Ectodermal cell (in vitro differentiated cells): ENCODE measurements around the gene LEMD2.

Source experiments
- H3K27ac ChIP-seq: 2 replicates; pipeline ENCODE4 v1.7.0; 2013; ENCODE audit warnings: mild to moderate bottlenecking, low read depth, low read length; ENCODE audit not compliant: insufficient read depth, poor library complexity, severe bottlenecking
- H3K27me3 ChIP-seq: 2 replicates; pipeline ENCODE4 v1.7.0; 2013; ENCODE audit warnings: mild to moderate bottlenecking, low read length; ENCODE audit not compliant: insufficient read depth, control insufficient read depth, poor library complexity, severe bottlenecking
- H3K36me3 ChIP-seq: one replicate; pipeline ENCODE4 v1.7.0; 2013; ENCODE audit warnings: low read length; ENCODE audit not compliant: control insufficient read depth, insufficient read depth
- H3K4me1 ChIP-seq: one replicate; pipeline ENCODE4 v1.7.0; 2013; ENCODE audit warnings: low read length; ENCODE audit not compliant: control insufficient read depth, insufficient read depth
- H3K4me3 ChIP-seq: 2 replicates; pipeline ENCODE4 v1.7.0; 2013; ENCODE audit warnings: low read depth, low read length, control low read depth; ENCODE audit not compliant: insufficient read depth
- H3K9me3 ChIP-seq: 2 replicates; pipeline ENCODE4 v1.7.0; 2013; ENCODE audit warnings: mild to moderate bottlenecking, low read length, moderate library complexity; ENCODE audit not compliant: control insufficient read depth
- WGBS, 2 experiments: methylation state at CpG; one replicate each; pipeline ENCODE4 v1.1.7; 2013; ENCODE audit warnings: missing lambda C conversion rate in 2 of 2; 5-methylcytosine and 5-hydroxymethylcytosine counted together

LEMD2 gene

DNA sequence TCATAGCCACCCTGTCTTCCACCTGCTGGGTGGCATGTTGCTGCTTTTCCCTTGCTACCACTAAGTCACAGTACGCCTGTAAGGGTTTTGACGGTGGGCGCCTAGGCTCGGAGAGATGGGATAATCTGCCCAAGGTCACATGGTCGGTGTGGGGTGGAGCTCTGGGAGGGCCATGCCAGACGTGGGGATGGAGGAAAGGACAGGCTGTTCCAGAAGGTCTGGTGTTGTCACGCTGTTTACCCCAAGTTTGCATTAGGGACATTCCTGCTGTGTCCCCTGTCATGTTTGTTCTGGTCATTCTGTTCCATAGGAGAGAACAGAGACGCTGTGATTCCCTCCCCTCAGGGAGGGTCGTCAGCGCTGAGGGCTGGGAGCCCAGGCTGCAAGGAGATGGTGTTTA lies 58.3 kb downstream of the LEMD2 start:
- WGBS, 2 experiments: 77 to 78% methylated on average over 10 of the region's 10 CpGs
- H3K27me3 ChIP-seq: no peaks in the 10 kb centered on the region
- H3K27ac ChIP-seq: no peak overlapping the region
- H3K9me3 ChIP-seq: no peaks in the 10 kb centered on the region
- no peaks in the 10 kb centered on the region for H3K4me1 ChIP-seq
- no peak overlapping the region for H3K4me3 ChIP-seq
- no peaks in the 10 kb centered on the region for H3K36me3 ChIP-seq

DNA sequence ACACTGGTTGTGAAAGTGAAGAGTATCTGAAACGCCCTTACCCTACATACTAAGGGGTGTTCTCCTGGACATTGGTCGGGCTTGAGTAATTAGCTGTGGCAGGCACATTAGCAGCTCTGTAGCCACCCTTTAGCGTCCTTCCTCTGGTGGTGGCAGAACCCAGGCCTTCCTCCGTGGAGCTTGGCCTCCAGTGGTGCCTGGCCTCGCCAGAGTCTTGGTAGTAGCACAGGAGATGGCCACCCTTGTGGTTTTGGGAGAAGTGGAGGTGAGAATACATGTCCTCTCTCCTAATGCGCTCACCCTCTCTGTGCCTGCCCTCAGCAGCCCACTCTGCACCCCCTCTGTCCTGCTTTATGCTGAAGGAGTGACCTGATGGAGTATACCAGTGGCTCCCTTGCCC lies 59.9 kb downstream of the LEMD2 start:
- WGBS, 2 experiments: 93 to 97% methylated on average over 6 of the region's 6 CpGs
- Histone ChIP-seq H3K9me3 (no peaks in the 10 kb centered on the region), H3K27me3 (no peaks in the 10 kb centered on the region), H3K27ac (no peak overlapping the region), H3K36me3 (no peaks in the 10 kb centered on the region), H3K4me1 (no peaks in the 10 kb centered on the region), H3K4me3 (no peak overlapping the region)

DNA sequence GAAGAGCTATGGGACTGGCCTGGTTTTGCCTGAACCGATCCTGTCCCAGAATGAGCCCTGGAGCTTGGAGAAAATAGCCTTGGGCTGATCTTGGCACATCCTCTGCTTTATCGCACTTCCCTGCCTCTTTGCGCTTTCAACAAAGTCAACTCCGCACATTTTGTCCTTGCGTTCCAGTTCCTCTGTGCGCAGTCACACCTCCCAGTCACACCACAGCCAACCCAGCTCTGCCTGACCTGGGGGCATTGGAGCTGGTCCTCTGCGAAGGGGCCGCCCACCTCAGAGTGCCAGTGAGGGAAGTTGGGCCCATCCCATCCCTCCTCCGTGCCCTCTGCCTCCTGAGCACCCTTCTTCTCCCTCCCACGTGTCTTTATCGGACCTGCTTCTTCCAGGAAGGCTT lies 60.5 kb downstream of the LEMD2 start:
- no peaks in the 10 kb centered on the region for H3K27me3 ChIP-seq
- no peaks in the 10 kb centered on the region for H3K9me3 ChIP-seq
- no peaks in the 10 kb centered on the region for H3K36me3 ChIP-seq
- no peaks in the 10 kb centered on the region for H3K4me1 ChIP-seq
- H3K27ac ChIP-seq: no peak overlapping the region
- WGBS, 2 experiments: 95 to 96% methylated on average over 11 of the region's 11 CpGs
- no peak overlapping the region for H3K4me3 ChIP-seq

DNA sequence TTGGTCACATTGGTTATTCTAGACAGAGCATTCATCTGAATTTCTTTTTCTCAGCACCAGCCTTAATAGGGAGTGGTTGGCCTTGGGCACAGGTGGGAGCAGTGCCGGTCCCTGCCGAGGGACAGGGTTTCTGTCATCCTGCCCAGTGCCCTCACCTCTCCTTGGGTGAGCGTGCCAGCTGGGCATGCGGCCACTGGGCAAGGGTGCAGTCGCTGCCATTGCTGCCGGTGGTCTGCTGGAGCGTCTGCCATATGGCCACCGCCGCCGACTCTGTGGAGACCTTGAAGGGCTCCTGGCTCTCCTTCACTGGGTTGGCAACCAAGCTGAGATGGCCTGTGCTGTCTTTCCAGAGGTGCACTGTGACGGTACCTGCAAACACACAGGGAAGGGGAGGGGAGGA lies 61.0 kb downstream of the LEMD2 start:
- 91 to 96% methylated on average over 11 of the region's 11 CpGs for WGBS, 2 experiments
- Histone ChIP-seq H3K27ac (no peak overlapping the region), H3K4me3 (no peak overlapping the region), H3K36me3 (no peaks in the 10 kb centered on the region), H3K4me1 (no peaks in the 10 kb centered on the region), H3K9me3 (no peaks in the 10 kb centered on the region), H3K27me3 (no peaks in the 10 kb centered on the region)

DNA sequence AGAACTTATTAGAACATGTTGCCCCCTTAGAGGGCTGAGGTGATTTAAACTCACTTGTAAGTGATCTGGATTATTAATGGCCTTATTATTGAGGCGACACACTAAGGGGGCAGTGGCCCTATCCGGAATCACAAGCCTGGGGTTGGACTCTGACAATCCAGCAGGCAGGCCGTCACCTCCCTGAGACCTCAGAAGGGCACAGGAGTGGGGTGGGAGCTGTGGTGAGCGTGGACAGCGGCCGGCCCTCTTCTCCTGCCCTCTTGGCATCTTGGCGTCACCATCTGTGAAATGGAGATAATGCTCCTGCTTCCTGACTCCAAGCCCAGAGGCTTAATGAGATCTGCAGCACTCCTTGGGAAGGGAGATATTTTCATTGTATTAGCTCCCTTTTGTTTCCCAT lies 61.8 kb downstream of the LEMD2 start:
- Histone ChIP-seq H3K9me3 (no peaks in the 10 kb centered on the region), H3K27ac (no peak overlapping the region), H3K4me3 (no peak overlapping the region), H3K4me1 (no peaks in the 10 kb centered on the region), H3K36me3 (no peaks in the 10 kb centered on the region), H3K27me3 (no peaks in the 10 kb centered on the region)
- WGBS, 2 experiments: 94 to 95% methylated on average over 7 of the region's 7 CpGs

DNA sequence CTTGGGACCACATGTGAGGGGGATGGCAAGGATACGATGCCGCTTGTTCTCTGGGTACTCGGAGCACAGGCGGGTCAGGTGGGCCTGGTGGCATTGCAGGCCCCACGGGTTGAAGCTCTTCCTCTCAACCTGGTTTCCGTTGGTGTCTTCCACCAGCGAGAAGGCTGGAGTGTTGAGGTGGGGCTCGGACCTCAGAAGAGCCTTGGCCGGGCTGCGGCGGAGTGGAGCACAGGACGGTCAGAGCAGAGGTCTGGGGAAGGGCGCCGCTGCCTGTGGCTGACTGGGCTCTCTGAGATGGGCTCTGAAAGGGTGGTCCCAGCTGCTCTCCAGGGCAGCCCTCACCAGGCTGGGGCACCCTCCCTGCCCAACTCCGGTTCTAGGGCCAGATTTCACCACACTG lies 62.2 kb downstream of the LEMD2 start:
- Histone ChIP-seq H3K36me3 (no peaks in the 10 kb centered on the region), H3K9me3 (no peaks in the 10 kb centered on the region), H3K27me3 (no peaks in the 10 kb centered on the region), H3K27ac (no peak overlapping the region), H3K4me3 (no peak overlapping the region), H3K4me1 (no peaks in the 10 kb centered on the region)
- 95 to 97% methylated on average over 15 of the region's 15 CpGs for WGBS, 2 experiments

DNA sequence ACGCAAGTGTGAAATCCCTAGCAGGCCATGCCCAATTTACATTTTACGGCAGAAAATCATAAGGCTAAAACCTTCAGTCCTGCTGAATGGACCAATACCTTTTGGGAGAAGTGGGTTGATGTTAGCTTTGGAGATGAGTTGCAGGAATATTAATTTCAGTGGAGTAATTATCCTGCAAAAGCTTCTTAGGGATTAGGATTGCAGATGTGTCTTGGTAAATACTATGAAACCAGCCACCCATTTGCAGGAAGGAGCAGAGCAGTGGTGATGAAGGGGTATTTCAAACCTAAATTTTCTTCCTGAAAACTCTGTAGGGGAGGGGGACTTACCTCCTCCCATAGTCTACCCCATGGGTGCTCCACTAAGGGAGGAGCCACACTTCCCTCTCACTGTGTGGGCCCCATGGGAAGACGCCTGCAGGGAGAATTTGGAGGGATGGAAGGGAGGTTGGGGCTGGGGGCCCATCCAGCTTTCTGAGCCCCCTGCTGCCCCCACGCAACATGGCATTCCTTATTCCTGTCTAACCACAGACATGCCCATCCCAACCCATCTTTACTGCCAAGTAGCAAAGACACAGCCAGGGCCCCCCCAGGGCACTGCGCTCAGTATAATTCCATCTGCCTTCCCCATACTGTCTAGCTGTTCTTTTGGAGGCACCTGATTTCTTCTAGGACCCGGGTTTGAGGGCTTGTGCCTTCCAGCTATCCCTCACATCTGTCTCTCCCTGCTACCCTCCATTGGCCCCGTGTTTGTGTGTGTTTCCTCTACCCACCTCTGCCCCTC lies 62.8 kb downstream of the LEMD2 start:
- no peaks in the 10 kb centered on the region for H3K27me3 ChIP-seq
- WGBS, 2 experiments: 86% methylated on average over 7 of the region's 7 CpGs

DNA sequence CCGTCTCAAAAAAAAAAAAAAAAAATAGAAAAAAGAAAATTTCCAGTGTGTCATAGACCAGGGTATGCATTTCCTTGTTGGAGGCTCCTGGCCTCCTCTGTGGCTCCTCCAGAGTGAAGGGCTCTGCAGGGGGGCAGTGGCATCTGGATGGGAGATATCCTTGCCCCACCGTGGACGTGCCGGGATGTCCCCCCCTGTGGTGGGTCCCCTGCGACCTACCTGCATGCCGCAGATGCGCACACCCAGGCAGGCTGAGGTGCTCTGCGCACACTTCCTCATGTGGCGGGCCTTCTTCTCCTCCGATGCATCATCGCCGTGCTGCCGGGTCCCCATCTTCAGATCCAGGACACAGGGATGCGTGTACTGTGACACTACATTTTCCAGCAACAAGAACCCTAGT lies 63.7 kb downstream of the LEMD2 start:
- Histone ChIP-seq H3K4me3 (no peak overlapping the region), H3K36me3 (no peaks in the 10 kb centered on the region), H3K4me1 (no peaks in the 10 kb centered on the region), H3K27me3 (no peaks in the 10 kb centered on the region), H3K9me3 (no peaks in the 10 kb centered on the region), H3K27ac (no peak overlapping the region)
- WGBS, 2 experiments: 88 to 94% methylated on average over 14 of the region's 14 CpGs

More for the DNA sequence above, 62.8 kb downstream of the LEMD2 start:
- H3K36me3 ChIP-seq: no peaks in the 10 kb centered on the region
- no peaks in the 10 kb centered on the region for H3K4me1 ChIP-seq
- no peak overlapping the region for H3K4me3 ChIP-seq
- H3K9me3 ChIP-seq: no peaks in the 10 kb centered on the region
- no peak overlapping the region for H3K27ac ChIP-seq

DNA sequence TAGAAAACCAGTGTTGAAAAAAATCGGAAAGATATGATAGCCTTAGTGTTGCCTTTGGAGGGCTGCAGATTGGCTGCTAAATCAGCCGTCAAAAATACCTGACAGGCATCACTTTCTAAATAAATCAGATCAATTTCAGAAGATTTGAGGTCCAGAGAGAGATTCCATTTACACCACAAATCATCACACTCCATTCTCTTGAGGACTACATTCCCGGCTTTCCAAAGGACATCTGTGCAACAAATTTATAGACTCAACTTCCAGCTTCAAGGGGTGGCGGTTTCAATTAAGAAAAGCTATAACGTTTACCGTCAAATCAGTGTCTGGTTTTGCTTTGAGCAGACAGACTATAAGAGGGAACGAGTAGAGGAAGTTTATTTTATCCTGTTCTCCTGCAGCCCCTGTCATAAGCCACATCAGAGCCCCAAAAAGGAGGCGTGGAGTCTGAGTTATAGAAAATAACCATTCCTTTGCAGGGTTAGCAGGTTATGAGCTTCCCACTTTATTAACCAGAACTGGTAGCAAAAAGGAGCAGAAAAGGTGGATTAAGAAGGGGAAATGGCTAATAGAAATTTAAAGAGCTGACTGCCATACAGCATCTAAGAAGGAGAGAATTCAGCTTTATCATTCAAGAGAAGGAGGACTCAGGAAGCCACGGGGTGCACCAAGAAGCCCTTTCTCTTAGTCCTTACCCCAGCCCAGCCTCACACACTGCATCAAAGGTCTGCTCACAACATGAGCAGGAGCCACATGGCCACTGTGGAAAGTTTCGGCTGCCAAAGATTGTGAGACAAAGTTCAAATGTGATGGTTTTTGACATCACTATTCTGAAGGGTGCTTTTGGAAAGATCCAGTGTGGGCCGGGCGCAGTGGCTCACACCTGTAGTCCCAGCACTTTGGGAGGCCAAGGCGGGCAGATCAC lies 64.6 kb downstream of the LEMD2 start:
- H3K27ac ChIP-seq: no peak overlapping the region
- no peaks in the 10 kb centered on the region for H3K4me1 ChIP-seq
- no peak overlapping the region for H3K4me3 ChIP-seq
- H3K36me3 ChIP-seq: no peaks in the 10 kb centered on the region
- no peaks in the 10 kb centered on the region for H3K9me3 ChIP-seq
- H3K27me3 ChIP-seq: no peaks in the 10 kb centered on the region
- WGBS, 2 experiments: 84 to 85% methylated on average over 13 of the region's 13 CpGs

DNA sequence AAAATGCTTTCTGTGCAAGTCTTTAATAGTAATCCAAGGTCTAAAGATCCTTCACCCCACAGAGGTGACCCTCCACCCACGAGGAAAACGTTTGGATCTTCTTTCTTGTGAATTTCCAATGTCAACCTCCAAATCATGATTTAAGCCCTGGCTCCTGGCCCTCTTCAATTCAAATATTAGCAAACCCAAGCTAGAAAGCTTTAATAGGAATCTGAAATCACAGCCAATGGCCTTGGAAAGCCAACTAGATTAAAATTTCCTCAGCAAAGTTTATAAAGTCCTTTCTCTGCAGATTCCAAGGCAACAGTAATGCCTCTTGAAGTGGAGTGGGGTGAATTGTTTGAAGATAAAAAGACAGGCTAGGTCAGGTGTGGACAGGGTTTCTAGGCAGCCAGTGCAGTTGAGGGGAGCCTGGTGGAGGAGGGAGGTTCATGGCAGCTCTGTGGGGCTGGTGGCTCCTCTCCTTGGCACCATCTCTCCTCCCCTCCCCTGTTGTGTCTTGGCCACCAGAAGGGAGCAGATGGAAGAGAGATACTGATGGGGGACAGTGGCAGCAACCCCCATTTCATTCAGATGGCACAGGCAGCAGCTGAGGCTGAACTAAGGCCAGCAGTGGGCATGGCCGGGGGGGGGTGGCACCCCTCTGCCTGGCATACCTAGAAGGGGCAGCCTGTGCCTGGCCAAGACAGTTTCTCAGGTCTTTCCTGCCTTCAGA lies 65.4 kb downstream of the LEMD2 start:
- no peaks in the 10 kb centered on the region for H3K27me3 ChIP-seq
- 90% methylated on average over 3 of the region's 3 CpGs for WGBS, 2 experiments
- H3K27ac ChIP-seq: no peak overlapping the region
- H3K36me3 ChIP-seq: no peaks in the 10 kb centered on the region
- no peaks in the 10 kb centered on the region for H3K9me3 ChIP-seq
- no peaks in the 10 kb centered on the region for H3K4me1 ChIP-seq
- H3K4me3 ChIP-seq: no peak overlapping the region
